ENCODE data around the gene MGAT5. TPM values are rescaled to one million over a fixed set of nuclear protein-coding genes. Genes with fewer than 3 reads are reported as not detected.

Gene MGAT5
- total RNA-seq, 1 experiment from 2014 or later: 22.1 TPM

GRCh38 chr2:134449751-134450513, 196.1 kb downstream of the MGAT5 start:
- Histone ChIP-seq H3K27me3 (replicated peaks; ENCODE audit: control insufficient read depth, insufficient read depth, low read length) (no peaks in the 10 kb centered on the region), H3K4me3 (ENCODE audit: low read depth, low read length) (no peak overlapping the region), H3K36me3 (ENCODE audit: control insufficient read depth, insufficient read depth, low read length) (peaks cover 1% of the 10 kb centered on the region), H3K4me1 (peaks cover 3% of the 10 kb centered on the region; the same call in 1 of the 2 replicates), H3K9me3 (no peaks in the 10 kb centered on the region)
- CTCF ChIA-PET: interaction anchor here (0.9 to 2.3 kb wide), 18 partner anchors 9 to 1292 kb away, joined by 3 to 22 read pairs (median 8); partner anchors contain the start of genes CCNT2 and UBXN4
- Mint-ChIP-seq H3K36me3 (ENCODE audit: insufficient read depth, unreplicated experiment) (peaks cover 24% of the 10 kb centered on the region), H3K9me3 (ENCODE audit: unreplicated experiment) (no peaks in the 10 kb centered on the region), H3K27me3 (ENCODE audit: insufficient read depth, unreplicated experiment) (no peaks in the 10 kb centered on the region), H3K4me1 (ENCODE audit: low read depth, unreplicated experiment) (peaks cover 7% of the 10 kb centered on the region), H3K27ac (ENCODE audit: unreplicated experiment) (peak overlapping the region; percentile 64), H3K4me3 (ENCODE audit: unreplicated experiment) (no peak overlapping the region)
- no peak for TF ChIP-seq CTCF (IDR thresholded peaks at IDR 0.05; ENCODE audit: insufficient read depth in 1 of 2, low read depth in 1 of 2, low read length in 1 of 2, severe bottlenecking in 1 of 2, unreplicated experiment in 1 of 2)
- intact Hi-C loops (cut with micrococcal nuclease; ENCODE audit: unreplicated experiment): loop anchor here (1.0 to 5.0 kb wide), 3 partner anchors 58 to 563 kb away; no protein-coding TSS in a partner anchor
- no peak for DNase-seq
- no TSS peak for BruUV-seq (replicated peaks)
- POLR2A ChIA-PET: no interaction called here

DNA sequence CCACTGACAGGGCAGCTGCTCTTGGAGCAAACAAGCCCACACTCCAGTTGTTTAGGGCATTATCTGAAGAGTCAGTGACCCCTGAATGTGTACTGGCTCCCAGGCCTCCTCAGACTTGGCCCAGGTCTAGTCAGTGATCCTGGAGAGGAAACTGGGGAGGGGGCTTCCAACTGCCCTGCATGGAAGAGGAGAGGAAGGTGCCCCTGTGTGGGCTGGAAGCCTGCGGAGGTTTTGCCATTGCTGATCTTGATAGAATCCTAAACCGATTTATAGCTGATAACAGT, 197.4 kb downstream of the MGAT5 start:
- no peaks in the 10 kb centered on the region for H3K27me3 Mint-ChIP-seq (ENCODE audit: insufficient read depth, unreplicated experiment)
- H3K36me3 Mint-ChIP-seq (ENCODE audit: insufficient read depth, unreplicated experiment): peaks cover 24% of the 10 kb centered on the region
- CTCF ChIA-PET: interaction anchor here (0.6 to 2.3 kb wide), 29 partner anchors 9 to 1290 kb away, joined by 3 to 22 read pairs (median 4); partner anchors contain the start of genes CCNT2 and UBXN4
- H3K27me3 ChIP-seq (replicated peaks; ENCODE audit: control insufficient read depth, insufficient read depth, low read length): no peaks in the 10 kb centered on the region
- peaks cover 7% of the 10 kb centered on the region for H3K4me1 Mint-ChIP-seq (ENCODE audit: low read depth, unreplicated experiment)
- no peak for TF ChIP-seq CTCF (IDR thresholded peaks at IDR 0.05; ENCODE audit: insufficient read depth in 1 of 2, low read depth in 1 of 2, low read length in 1 of 2, severe bottlenecking in 1 of 2, unreplicated experiment in 1 of 2)
- H3K36me3 ChIP-seq (ENCODE audit: control insufficient read depth, insufficient read depth, low read length): no peaks in the 10 kb centered on the region; the same call in 1 of the 2 replicates
- H3K4me1 ChIP-seq: peaks cover 3% of the 10 kb centered on the region; the same call in 1 of the 2 replicates
- no peaks in the 10 kb centered on the region for H3K9me3 ChIP-seq
- POLR2A ChIA-PET: no interaction called here
- no peak for DNase-seq
- no peak overlapping the region for H3K4me3 Mint-ChIP-seq (ENCODE audit: unreplicated experiment)
- H3K4me3 ChIP-seq (ENCODE audit: low read depth, low read length): no peak overlapping the region
- no TSS peak for BruUV-seq (replicated peaks)
- intact Hi-C loops (cut with micrococcal nuclease; ENCODE audit: unreplicated experiment): loop anchor here (1.0 to 5.0 kb wide), 5 partner anchors 19 to 564 kb away; no protein-coding TSS in a partner anchor
- no peaks in the 10 kb centered on the region for H3K9me3 Mint-ChIP-seq (ENCODE audit: unreplicated experiment)
- H3K27ac Mint-ChIP-seq (ENCODE audit: unreplicated experiment): no peak overlapping the region

- H3K4me1 ChIP-seq: peaks cover 3% of the 10 kb centered on the region; the same call in 1 of the 2 replicates
- peak in 1 of 2 experiments; percentile 18 for DNase-seq
- no peak overlapping the region for H3K27ac Mint-ChIP-seq (ENCODE audit: unreplicated experiment)
- BruUV-seq (replicated peaks): no TSS peak
- H3K4me3 Mint-ChIP-seq (ENCODE audit: unreplicated experiment): no peak overlapping the region
- peaks cover 7% of the 10 kb centered on the region for H3K4me1 Mint-ChIP-seq (ENCODE audit: low read depth, unreplicated experiment)
- peaks cover 24% of the 10 kb centered on the region for H3K36me3 Mint-ChIP-seq (ENCODE audit: insufficient read depth, unreplicated experiment)
- H3K9me3 Mint-ChIP-seq (ENCODE audit: unreplicated experiment): no peaks in the 10 kb centered on the region
- no peaks in the 10 kb centered on the region for H3K27me3 ChIP-seq (replicated peaks; ENCODE audit: control insufficient read depth, insufficient read depth, low read length)
- CTCF ChIA-PET: interaction anchor here (0.9 to 2.1 kb wide), 6 partner anchors 20 to 264 kb away, joined by 3 to 22 read pairs (median 12); no protein-coding TSS in a partner anchor
- intact Hi-C loops (cut with micrococcal nuclease; ENCODE audit: unreplicated experiment): loop anchor here (5.0 kb wide), 2 partner anchors 60 to 565 kb away; no protein-coding TSS in a partner anchor
- H3K4me3 ChIP-seq (ENCODE audit: low read depth, low read length): no peak overlapping the region
- no peaks in the 10 kb centered on the region for H3K9me3 ChIP-seq
- no peak for TF ChIP-seq CTCF (IDR thresholded peaks at IDR 0.05; ENCODE audit: insufficient read depth in 1 of 2, low read depth in 1 of 2, low read length in 1 of 2, severe bottlenecking in 1 of 2, unreplicated experiment in 1 of 2)
- POLR2A ChIA-PET: no interaction called here
- H3K27me3 Mint-ChIP-seq (ENCODE audit: insufficient read depth, unreplicated experiment): no peaks in the 10 kb centered on the region
- H3K36me3 ChIP-seq (ENCODE audit: control insufficient read depth, insufficient read depth, low read length): no peaks in the 10 kb centered on the region; the same call in 1 of the 2 replicates
Observed at GRCh38 chr2:134452042-134452733, 198.3 kb downstream of the MGAT5 start.

Data from Caco-2 (cell line).